Osteocyte (in vitro differentiated cells): Measurements from ENCODE around the gene ZNF837. TPM values are rescaled to one million over a fixed set of nuclear protein-coding genes. Genes with fewer than 3 reads are reported as not detected.

Experiments
- DNase-seq: peaks from one replicate; pipeline ENCODE4 v3.0.0; 2021; ENCODE audit warnings: mixed read lengths; ENCODE audit not compliant: unreplicated experiment; ENCODE audit errors: extremely low spot score
- H3K27ac Mint-ChIP-seq: one replicate; pipeline ENCODE4 v1.8.0; 2021; ENCODE audit warnings: mild to moderate bottlenecking, mixed read lengths; ENCODE audit not compliant: unreplicated experiment
- H3K27me3 Mint-ChIP-seq: one replicate; pipeline ENCODE4 v1.8.0; 2021; ENCODE audit warnings: mixed read lengths; ENCODE audit not compliant: unreplicated experiment
- H3K36me3 Mint-ChIP-seq: one replicate; pipeline ENCODE4 v1.8.0; 2021; ENCODE audit warnings: mixed read lengths; ENCODE audit not compliant: unreplicated experiment
- H3K4me1 Mint-ChIP-seq: one replicate; pipeline ENCODE4 v1.8.0; 2021; ENCODE audit warnings: mixed read lengths; ENCODE audit not compliant: unreplicated experiment
- H3K4me3 Mint-ChIP-seq: one replicate; pipeline ENCODE4 v1.8.0; 2021; ENCODE audit warnings: mild to moderate bottlenecking, moderate library complexity, mixed read lengths; ENCODE audit not compliant: unreplicated experiment
- H3K9me3 Mint-ChIP-seq: one replicate; pipeline ENCODE4 v1.8.0; 2021; ENCODE audit warnings: mixed read lengths; ENCODE audit not compliant: unreplicated experiment
- CTCF ChIP-seq: fragments of 200-600 bp; sonication (generic); IDR thresholded peaks from 2 replicates; pipeline ENCODE4 v1.5.0; 2021; ENCODE audit warnings: antibody characterized with exemption, mild to moderate bottlenecking, moderate library complexity
- total RNA-seq: library from RNA; stranded (reverse); gene quantifications from 2 replicates; pipeline ENCODE4 v1.2.1, GENCODE V29; 2021

Gene ZNF837
- total RNA-seq, 1 donor from 2014 or later = 3.0 TPM

GRCh38 chr19:58346961-58347929 lies 33.6 kb downstream of the ZNF837 start:
- TF ChIP-seq CTCF = no peak
- DNase-seq = peak; percentile 93
- peaks cover 32% of the 10 kb centered on the region for H3K4me1 Mint-ChIP-seq
- H3K27me3 Mint-ChIP-seq = no peaks in the 10 kb centered on the region
- peak overlapping the region; percentile 92 for H3K27ac Mint-ChIP-seq
- H3K9me3 Mint-ChIP-seq = no peaks in the 10 kb centered on the region
- H3K36me3 Mint-ChIP-seq = peaks cover 15% of the 10 kb centered on the region
- H3K4me3 Mint-ChIP-seq = peak overlapping the region; percentile 99

- Mint-ChIP-seq H3K4me1 (peaks cover 32% of the 10 kb centered on the region), H3K9me3 (no peaks in the 10 kb centered on the region), H3K4me3 (peak overlapping the region; percentile 99), H3K27me3 (no peaks in the 10 kb centered on the region), H3K36me3 (peaks cover 18% of the 10 kb centered on the region), H3K27ac (peak overlapping the region; percentile 66)
- no peak for DNase-seq
- TF ChIP-seq CTCF = no peak
Observed at GRCh38 chr19:58345558-58345957, 35.3 kb downstream of the ZNF837 start.

- no peak for TF ChIP-seq CTCF
- no peak for DNase-seq
- Mint-ChIP-seq H3K36me3 (peaks cover 40% of the 10 kb centered on the region), H3K27ac (no peak overlapping the region), H3K4me3 (no peak overlapping the region), H3K4me1 (no peaks in the 10 kb centered on the region), H3K9me3 (no peaks in the 10 kb centered on the region), H3K27me3 (no peaks in the 10 kb centered on the region)
Observed at GRCh38 chr19:58338825-58339558, 41.8 kb downstream of the ZNF837 start.

GRCh38 chr19:58338336-58338735 lies 42.5 kb downstream of the ZNF837 start:
- no peak overlapping the region for H3K4me3 Mint-ChIP-seq
- no peaks in the 10 kb centered on the region for H3K27me3 Mint-ChIP-seq
- TF ChIP-seq CTCF = no peak
- H3K27ac Mint-ChIP-seq = no peak overlapping the region
- H3K36me3 Mint-ChIP-seq = peaks cover 37% of the 10 kb centered on the region
- H3K4me1 Mint-ChIP-seq = no peaks in the 10 kb centered on the region
- no peaks in the 10 kb centered on the region for H3K9me3 Mint-ChIP-seq
- no peak for DNase-seq

- H3K27ac Mint-ChIP-seq = no peak overlapping the region
- peaks cover 31% of the 10 kb centered on the region for H3K36me3 Mint-ChIP-seq
- no peaks in the 10 kb centered on the region for H3K4me1 Mint-ChIP-seq
- H3K4me3 Mint-ChIP-seq = no peak overlapping the region
- H3K27me3 Mint-ChIP-seq = no peaks in the 10 kb centered on the region
- H3K9me3 Mint-ChIP-seq = no peaks in the 10 kb centered on the region
- no peak for TF ChIP-seq CTCF
- DNase-seq = no peak
Observed at GRCh38 chr19:58336820-58337219, 44.0 kb downstream of the ZNF837 start.
